ENCODE measurements around the gene TRIM41.
A peak's percentile ranks its signal among the peaks of the same experiment; 100 is the strongest.

Gene TRIM41

GRCh38 chr5:181219262-181220177 is 3.6 kb upstream of the TRIM41 start:
- Histone ChIP-seq H3K4me3 (ENCODE audit: insufficient read depth in 1 of 2, low read depth in 1 of 2, low read length in 2 of 2) (no peak overlapping the region), H3K79me1 (replicated peaks; ENCODE audit: low read length, poor library complexity, severe bottlenecking) (no peaks in the 10 kb centered on the region), H2BK120ac (ENCODE audit: low read depth, low read length) (no peak overlapping the region), H3K9me3 (ENCODE audit: control insufficient read depth, low read length) (no peaks in the 10 kb centered on the region), H4K8ac (ENCODE audit: low read length) (no peak overlapping the region), H2AFZ (ENCODE audit: low read depth, low read length) (no peak overlapping the region), H3K9ac (ENCODE audit: low read length) (no peak overlapping the region), H3K4me2 (ENCODE audit: low read length, poor library complexity, severe bottlenecking) (no peak overlapping the region), H3K23ac (ENCODE audit: low read length in 2 of 2) (no peak overlapping the region), H3K36me3 (ENCODE audit: control insufficient read depth in 1 of 2, insufficient read depth in 2 of 2, low read depth in 1 of 2, low read length in 2 of 2) (no peaks in the 10 kb centered on the region), H3K4ac (ENCODE audit: low read depth in 1 of 2, low read length in 2 of 2) (no peak overlapping the region), H2BK5ac (ENCODE audit: low read depth, low read length, poor library complexity, severe bottlenecking) (no peak overlapping the region), H4K91ac (ENCODE audit: low read length) (no peak overlapping the region), H3K27ac (ENCODE audit: low read length, poor library complexity, severe bottlenecking) (no peak overlapping the region), H3K27me3 (ENCODE audit: control insufficient read depth in 1 of 2, insufficient read depth in 1 of 2, low read length in 2 of 2) (no peaks in the 10 kb centered on the region), H2BK12ac (ENCODE audit: low read length in 2 of 2) (no peak overlapping the region), H3K18ac (ENCODE audit: low read depth in 1 of 2, low read length in 2 of 2) (no peak overlapping the region), H2BK15ac (ENCODE audit: low read depth, poor library complexity, severe bottlenecking) (no peak overlapping the region), H2AK5ac (ENCODE audit: low read length, severe bottlenecking) (no peak overlapping the region), H3K14ac (ENCODE audit: low read length in 2 of 2) (no peak overlapping the region), H3K4me1 (ENCODE audit: control insufficient read depth, insufficient read depth, low read depth, low read length) (peaks cover 21% of the 10 kb centered on the region)
- WGBS, result 95% methylated on average over 49 of the region's 49 CpGs
- no peak for DNase-seq

- H3K36me3 ChIP-seq (ENCODE audit: control insufficient read depth in 1 of 2, insufficient read depth in 2 of 2, low read depth in 1 of 2, low read length in 2 of 2), result peaks cover 0 to 1% of the 10 kb centered on the region in 2 experiments
- no peak overlapping the region for H2BK12ac ChIP-seq (ENCODE audit: low read length in 2 of 2)
- DNase-seq, result no peak
- no peak overlapping the region for H4K91ac ChIP-seq (ENCODE audit: low read length)
- no peak overlapping the region for H3K9ac ChIP-seq (ENCODE audit: low read length)
- no peak overlapping the region for H3K4me2 ChIP-seq (ENCODE audit: low read length, poor library complexity, severe bottlenecking)
- H3K27ac ChIP-seq (ENCODE audit: low read length, poor library complexity, severe bottlenecking), result no peak overlapping the region
- H3K9me3 ChIP-seq (ENCODE audit: control insufficient read depth, low read length), result no peaks in the 10 kb centered on the region
- no peak overlapping the region for H3K4me3 ChIP-seq (ENCODE audit: insufficient read depth in 1 of 2, low read depth in 1 of 2, low read length in 2 of 2)
- no peaks in the 10 kb centered on the region for H3K79me1 ChIP-seq (replicated peaks; ENCODE audit: low read length, poor library complexity, severe bottlenecking)
- H2AFZ ChIP-seq (ENCODE audit: low read depth, low read length), result no peak overlapping the region
- H3K4ac ChIP-seq (ENCODE audit: low read depth in 1 of 2, low read length in 2 of 2), result no peak overlapping the region
- 99% methylated on average over 10 of the region's 10 CpGs for WGBS
- no peak overlapping the region for H3K18ac ChIP-seq (ENCODE audit: low read depth in 1 of 2, low read length in 2 of 2)
- H3K27me3 ChIP-seq (ENCODE audit: control insufficient read depth in 1 of 2, insufficient read depth in 1 of 2, low read length in 2 of 2), result no peaks in the 10 kb centered on the region
- peaks cover 22% of the 10 kb centered on the region for H3K4me1 ChIP-seq (ENCODE audit: control insufficient read depth, insufficient read depth, low read depth, low read length)
- no peak overlapping the region for H2BK15ac ChIP-seq (ENCODE audit: low read depth, poor library complexity, severe bottlenecking)
- no peak overlapping the region for H3K23ac ChIP-seq (ENCODE audit: low read length in 2 of 2)
- no peak overlapping the region for H2AK5ac ChIP-seq (ENCODE audit: low read length, severe bottlenecking)
- no peak overlapping the region for H2BK120ac ChIP-seq (ENCODE audit: low read depth, low read length)
- no peak overlapping the region for H3K14ac ChIP-seq (ENCODE audit: low read length in 2 of 2)
- no peak overlapping the region for H2BK5ac ChIP-seq (ENCODE audit: low read depth, low read length, poor library complexity, severe bottlenecking)
- H4K8ac ChIP-seq (ENCODE audit: low read length), result no peak overlapping the region
Observed at GRCh38 chr5:181220178-181220515, 2.9 kb upstream of the TRIM41 start.

- Histone ChIP-seq H3K4me2 (ENCODE audit: low read length, poor library complexity, severe bottlenecking) (no peak overlapping the region), H4K91ac (ENCODE audit: low read length) (no peak overlapping the region), H2AK5ac (ENCODE audit: low read length, severe bottlenecking) (no peak overlapping the region), H3K4me3 (ENCODE audit: insufficient read depth in 1 of 2, low read depth in 1 of 2, low read length in 2 of 2) (peak overlapping the region in 1 of 2 experiments; percentile 98), H3K4ac (ENCODE audit: low read depth in 1 of 2, low read length in 2 of 2) (no peak overlapping the region), H3K36me3 (ENCODE audit: control insufficient read depth in 1 of 2, insufficient read depth in 2 of 2, low read depth in 1 of 2, low read length in 2 of 2) (peaks cover 0 to 8% of the 10 kb centered on the region in 2 experiments), H3K79me1 (replicated peaks; ENCODE audit: low read length, poor library complexity, severe bottlenecking) (no peaks in the 10 kb centered on the region), H2AFZ (ENCODE audit: low read depth, low read length) (peak overlapping the region; percentile 36), H3K18ac (ENCODE audit: low read depth in 1 of 2, low read length in 2 of 2) (peak overlapping the region in 1 of 2 experiments; percentile 73), H2BK120ac (ENCODE audit: low read depth, low read length) (no peak overlapping the region), H2BK5ac (ENCODE audit: low read depth, low read length, poor library complexity, severe bottlenecking) (no peak overlapping the region), H2BK15ac (ENCODE audit: low read depth, poor library complexity, severe bottlenecking) (no peak overlapping the region), H2BK12ac (ENCODE audit: low read length in 2 of 2) (no peak overlapping the region), H3K27ac (ENCODE audit: low read length, poor library complexity, severe bottlenecking) (peak overlapping the region; percentile 6), H3K23ac (ENCODE audit: low read length in 2 of 2) (no peak overlapping the region), H4K8ac (ENCODE audit: low read length) (peak overlapping the region; percentile 53), H3K14ac (ENCODE audit: low read length in 2 of 2) (no peak overlapping the region), H3K4me1 (ENCODE audit: control insufficient read depth, insufficient read depth, low read depth, low read length) (peaks cover 21% of the 10 kb centered on the region), H3K27me3 (ENCODE audit: control insufficient read depth in 1 of 2, insufficient read depth in 1 of 2, low read length in 2 of 2) (no peaks in the 10 kb centered on the region), H3K9ac (ENCODE audit: low read length) (no peak overlapping the region), H3K9me3 (ENCODE audit: control insufficient read depth, low read length) (no peaks in the 10 kb centered on the region)
- DNase-seq, result no peak
- 65% methylated on average over 25 of the region's 27 CpGs for WGBS
Observed at GRCh38 chr5:181221105-181221791, 1.8 kb upstream of the TRIM41 start.
